G401 (cell line): Measurements from ENCODE around the gene PLCB3. TPM values are rescaled to one million over a fixed set of nuclear protein-coding genes. Genes with fewer than 3 reads are reported as not detected.
A peak's percentile ranks its signal among the peaks of the same experiment; 100 is the strongest.

Source experiments
- DNase-seq: peaks from one replicate; pipeline ENCODE4 v3.0.0-alpha.2; 2015; ENCODE audit warnings: low spot score
- in situ Hi-C: cut with HindIII; loops from 2 replicates; pipeline ENCODE4 v1.10.0; 2016; ENCODE audit warnings: low sequenced_read_pairs, mixed read lengths
- total RNA-seq: library from RNA; depleted of rRNA; stranded (reverse); fragments of >200 nt; shearing (Covaris generic); gene quantifications from 2 replicates; pipeline ENCODE4 v1.2.3, GENCODE V29; 2014

PLCB3 gene
- total RNA-seq, 1 experiment from 2014 or later = 62.7 TPM

DNA sequence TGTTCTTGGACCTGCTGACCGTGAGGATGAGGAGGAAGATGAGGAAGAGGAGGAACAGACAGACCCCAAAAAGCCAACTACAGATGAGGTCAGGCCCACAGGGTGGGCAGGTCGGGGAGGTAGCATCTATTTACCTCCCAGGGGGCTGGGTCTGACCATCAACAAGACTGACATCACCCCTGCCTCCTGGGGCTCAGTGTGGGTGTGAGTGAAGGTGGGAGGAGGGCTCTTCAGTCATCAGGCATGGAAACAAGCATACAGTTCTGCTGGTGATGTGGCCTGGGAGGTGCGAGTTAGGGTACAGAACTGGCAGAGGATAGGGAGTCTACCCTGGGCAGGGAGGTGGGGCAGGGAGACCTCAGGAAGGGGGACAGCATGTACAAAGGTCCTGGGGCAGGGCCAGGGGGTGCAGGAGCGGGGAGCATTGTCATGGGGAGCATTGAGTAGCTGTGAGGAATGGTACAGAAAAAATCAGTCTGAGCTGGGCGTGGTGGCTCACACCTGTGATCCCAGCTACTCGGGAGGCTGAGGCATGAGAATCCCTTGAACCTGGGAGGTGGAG lies 8.9 kb downstream of the PLCB3 start:
- in situ Hi-C loops = no loop called here
- no peak for DNase-seq

DNA sequence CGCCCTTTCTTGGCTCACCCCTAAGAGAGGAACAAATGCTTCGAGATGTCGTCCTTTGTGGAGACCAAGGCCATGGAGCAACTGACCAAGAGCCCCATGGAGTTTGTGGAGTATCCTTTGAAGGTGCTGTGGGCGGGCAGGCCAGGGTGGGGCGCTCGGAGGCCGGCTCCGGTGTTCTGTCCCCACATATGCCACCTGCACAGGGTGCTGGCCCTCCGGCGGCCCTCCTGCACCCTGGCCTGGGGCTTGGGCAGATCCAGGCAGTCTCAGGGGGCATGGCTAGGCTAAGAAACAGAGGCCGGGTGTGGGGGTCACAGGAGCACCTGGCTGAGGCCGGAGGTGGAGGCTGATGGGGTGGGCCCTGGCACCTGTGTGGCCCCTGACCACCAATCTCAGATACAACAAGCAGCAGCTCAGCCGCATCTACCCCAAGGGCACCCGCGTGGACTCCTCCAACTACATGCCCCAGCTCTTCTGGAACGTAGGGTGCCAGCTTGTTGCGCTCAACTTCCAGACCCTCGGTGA lies 10.3 kb downstream of the PLCB3 start:
- in situ Hi-C loops = no loop called here
- DNase-seq = no peak

DNA sequence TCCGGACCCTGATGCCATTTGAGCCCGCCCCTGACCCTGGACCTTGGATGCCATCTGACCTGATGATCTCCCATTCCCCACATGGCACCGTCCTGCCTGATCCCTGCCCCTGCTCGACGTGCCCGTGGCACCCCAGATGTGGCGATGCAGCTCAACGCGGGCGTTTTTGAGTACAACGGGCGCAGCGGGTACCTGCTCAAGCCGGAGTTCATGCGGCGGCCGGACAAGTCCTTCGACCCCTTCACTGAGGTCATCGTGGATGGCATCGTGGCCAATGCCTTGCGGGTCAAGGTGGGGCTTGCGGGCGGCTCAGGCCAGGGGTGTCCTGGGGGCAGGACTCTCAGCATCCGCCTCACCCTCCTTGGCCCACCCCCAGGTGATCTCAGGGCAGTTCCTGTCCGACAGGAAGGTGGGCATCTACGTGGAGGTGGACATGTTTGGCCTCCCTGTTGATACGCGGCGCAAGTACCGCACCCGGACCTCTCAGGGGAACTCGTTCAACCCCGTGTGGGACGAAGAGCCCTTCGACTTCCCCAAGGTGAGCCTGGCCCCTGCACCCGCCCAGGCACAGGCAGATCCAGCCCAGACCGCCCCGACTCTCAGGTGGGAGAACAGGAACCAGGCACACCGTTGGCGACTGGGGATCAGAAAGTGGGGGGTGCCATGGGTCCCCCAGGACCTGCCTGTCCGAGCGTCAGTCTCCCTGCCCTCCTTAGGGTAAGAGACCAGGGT lies 11.1 kb downstream of the PLCB3 start:
- in situ Hi-C loops = no loop called here

DNA sequence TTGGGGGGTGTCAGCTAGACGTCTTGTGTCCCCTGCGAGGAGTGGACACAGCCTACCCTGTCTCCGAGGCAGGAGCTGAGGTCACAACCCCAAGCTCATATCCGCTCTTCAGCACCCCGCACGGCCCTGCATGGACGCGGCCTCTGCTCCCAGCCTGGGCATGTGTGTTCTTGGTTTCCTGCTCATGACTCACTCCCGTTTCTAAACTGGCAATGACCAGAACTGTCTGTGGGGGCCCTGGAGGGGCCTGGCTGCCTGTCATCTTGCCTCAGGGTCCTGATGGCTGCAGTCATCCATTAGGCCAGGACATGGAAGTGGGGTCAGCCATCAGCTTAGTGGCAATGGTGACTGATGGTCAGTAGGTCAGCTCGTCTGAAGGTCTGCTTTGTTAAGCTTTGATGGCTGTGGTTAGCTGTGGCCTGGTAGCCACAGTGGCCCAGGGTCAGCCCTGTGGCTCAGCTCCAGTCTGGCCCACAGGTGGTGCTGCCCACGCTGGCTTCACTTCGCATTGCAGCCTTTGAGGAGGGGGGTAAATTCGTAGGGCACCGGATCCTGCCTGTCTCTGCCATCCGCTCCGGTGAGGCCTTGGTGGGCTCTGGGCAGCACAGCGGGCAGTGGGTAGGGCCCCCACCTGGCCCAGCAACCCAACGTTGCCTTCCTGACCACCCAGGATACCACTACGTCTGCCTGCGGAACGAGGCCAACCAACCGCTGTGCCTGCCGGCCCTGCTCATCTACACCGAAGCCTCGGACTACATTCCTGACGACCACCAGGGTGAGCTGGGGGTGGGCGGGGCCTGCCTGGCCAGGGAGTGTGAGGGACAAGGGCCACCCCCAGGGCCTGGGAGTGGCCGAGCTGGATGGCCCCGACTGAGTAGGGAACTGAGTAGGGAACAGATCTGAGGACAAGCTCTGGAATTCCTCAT lies 12.0 kb downstream of the PLCB3 start:
- DNase-seq = no peak
- in situ Hi-C loops = no loop called here

More for the DNA sequence above, 11.1 kb downstream of the PLCB3 start:
- DNase-seq = no peak

DNA sequence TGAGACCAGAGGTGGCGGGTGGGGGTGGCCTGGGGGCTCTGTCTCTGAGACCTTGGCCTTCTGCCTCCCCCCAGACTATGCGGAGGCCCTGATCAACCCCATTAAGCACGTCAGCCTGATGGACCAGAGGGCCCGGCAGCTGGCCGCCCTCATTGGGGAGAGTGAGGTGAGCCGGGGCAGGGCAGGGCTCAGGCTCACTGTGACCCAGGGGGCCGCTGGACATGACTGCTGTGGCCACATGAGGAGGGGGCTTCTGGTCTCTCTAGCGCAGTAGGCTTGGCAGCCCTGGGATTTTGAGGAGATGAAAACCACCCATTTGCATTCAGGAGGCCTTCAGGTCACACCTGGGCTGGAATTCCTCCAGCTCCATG lies 12.6 kb downstream of the PLCB3 start:
- no peak for DNase-seq
- in situ Hi-C loops = no loop called here

DNA sequence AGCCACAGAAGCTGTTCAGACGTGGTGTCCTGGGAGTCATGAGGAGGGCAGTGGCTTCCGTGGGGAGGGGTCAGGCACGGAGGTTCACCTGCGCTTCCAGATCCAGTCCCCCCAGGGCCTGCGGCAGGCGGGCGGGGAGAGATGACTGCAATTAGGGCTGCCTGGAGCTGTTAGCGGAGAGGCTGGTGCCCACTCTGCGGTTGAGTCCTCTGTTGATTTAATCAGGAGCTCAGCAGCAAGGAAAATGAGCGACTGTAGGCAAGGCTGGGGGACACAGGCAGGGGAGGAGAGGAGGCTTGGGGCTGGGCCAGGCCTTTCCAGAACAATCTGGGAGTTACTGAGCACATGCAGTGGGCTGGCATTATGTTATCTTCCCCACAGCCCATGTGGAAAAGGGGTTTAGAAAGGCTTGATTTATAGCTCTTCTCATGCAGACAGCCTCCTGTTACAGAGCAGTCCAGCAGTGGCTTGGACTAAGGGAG lies 13.1 kb downstream of the PLCB3 start:
- in situ Hi-C loops = no loop called here
- DNase-seq = peak; percentile 35

DNA sequence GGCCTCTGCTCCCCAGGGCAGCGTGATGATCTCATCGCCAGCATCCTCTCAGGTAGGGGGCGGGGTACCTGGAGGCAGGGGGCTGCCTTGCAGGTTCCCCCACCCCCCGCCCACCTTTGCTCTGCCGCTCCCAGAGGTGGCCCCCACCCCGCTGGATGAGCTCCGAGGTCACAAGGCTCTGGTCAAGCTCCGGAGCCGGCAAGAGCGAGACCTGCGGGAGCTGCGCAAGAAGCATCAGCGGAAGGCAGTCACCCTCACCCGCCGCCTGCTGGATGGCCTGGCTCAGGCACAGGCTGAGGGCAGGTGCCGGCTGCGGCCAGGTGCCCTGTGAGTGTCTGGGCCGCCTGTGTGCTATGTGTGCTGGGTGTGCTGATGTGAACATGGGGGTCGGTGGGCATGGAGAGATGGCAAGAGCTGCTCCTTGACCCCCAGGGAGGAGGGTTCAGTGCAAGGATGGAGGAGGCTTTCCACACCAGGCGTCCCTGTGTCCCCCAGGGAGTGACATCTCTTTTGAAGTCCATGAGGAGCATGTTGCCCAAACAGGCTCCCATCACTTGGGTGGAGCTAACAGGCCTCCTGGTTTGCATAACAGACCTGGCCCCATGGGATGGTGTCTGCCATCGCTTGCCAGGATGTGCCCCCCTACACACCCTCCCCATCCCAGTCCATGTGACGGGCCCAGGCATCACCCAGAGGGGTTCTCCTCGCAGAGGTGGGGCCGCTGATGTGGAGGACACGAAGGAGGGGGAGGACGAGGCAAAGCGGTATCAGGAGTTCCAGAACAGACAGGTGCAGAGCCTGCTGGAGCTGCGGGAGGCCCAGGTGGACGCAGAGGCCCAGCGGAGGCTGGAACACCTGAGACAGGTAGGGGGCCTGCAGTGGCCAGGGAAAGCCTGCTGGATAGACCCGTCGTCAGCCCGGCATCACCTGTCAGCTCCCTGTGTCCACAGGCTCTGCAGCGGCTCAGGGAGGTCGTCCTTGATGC lies 14.1 kb downstream of the PLCB3 start:
- no peak for DNase-seq
- in situ Hi-C loops = no loop called here

GRCh38 chr11:64266339-64266738 lies 15.0 kb downstream of the PLCB3 start:
- in situ Hi-C loops = no loop called here
- no peak for DNase-seq

DNA sequence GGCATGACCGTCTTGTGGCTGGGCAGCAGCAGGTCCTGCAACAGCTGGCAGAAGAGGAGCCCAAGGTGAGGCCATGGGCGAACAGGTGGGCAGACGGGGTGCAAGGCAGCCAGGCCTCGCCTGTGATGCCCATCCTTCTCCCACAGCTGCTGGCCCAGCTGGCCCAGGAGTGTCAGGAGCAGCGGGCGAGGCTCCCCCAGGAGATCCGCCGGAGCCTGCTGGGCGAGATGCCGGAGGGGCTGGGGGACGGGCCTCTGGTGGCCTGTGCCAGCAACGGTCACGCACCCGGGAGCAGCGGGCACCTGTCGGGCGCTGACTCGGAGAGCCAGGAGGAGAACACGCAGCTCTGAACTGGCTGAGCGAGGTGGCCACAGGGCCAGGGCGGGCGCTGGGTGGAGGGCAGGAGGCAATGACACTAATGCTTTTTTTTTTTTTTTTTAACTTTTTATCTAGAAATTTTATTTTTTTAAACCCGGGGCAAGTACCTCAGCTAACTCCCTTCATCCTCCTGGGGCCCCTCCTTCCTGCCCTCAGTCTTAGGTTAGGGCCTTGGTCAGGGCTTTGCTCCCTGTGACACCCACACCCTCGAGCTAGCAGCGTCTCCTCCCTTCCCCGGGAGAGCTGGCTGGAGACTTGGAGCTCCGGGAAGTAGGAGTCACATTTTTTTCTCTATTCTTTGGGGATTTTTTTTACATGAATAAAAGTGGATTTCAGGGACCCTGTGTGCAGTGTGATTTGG lies 16.0 kb downstream of the PLCB3 start:
- no peak for DNase-seq
- in situ Hi-C loops = no loop called here

DNA sequence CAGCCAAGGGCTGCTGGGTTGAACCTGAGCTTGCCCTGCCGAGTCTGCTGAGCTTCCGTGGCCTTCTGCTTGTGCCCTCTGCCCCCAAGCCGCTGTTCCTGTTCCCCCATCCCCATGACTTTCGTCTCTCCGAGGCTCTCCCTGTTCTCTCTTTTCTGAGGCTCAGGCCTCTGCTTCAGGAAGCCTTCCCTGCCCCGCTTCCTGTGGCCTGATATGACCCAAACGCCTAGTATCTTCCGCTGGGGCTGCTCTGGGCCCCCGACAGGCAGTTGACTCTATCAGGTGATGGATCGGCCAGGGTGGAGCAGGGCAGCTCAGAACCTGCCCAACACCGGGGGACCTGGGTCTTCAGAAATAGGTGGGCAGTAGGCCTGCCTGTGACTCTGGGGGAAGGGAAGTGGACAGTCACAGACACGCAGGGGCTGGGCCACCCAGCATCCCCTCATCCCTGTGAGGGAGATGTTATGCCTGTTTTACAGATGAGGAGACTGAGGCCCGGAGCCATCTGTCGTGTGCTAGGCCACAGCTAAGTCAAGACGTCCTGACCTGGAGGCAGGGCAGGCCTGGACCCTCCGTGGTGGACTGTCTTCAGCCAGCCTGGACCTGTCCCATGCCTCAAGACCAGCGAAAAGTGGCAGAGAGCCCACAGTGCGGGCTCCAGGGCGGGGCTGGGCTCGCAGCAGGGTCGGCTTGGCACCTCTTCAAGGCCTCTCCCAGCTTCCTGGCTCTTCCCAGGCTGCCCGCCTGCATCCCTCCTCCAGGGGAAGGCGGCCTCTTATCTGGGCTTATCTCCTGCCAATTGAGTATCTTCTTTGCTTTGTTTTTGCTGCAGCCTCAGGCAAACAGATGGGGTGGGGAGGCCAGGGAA lies 16.9 kb downstream of the PLCB3 start:
- DNase-seq = no peak

DNA sequence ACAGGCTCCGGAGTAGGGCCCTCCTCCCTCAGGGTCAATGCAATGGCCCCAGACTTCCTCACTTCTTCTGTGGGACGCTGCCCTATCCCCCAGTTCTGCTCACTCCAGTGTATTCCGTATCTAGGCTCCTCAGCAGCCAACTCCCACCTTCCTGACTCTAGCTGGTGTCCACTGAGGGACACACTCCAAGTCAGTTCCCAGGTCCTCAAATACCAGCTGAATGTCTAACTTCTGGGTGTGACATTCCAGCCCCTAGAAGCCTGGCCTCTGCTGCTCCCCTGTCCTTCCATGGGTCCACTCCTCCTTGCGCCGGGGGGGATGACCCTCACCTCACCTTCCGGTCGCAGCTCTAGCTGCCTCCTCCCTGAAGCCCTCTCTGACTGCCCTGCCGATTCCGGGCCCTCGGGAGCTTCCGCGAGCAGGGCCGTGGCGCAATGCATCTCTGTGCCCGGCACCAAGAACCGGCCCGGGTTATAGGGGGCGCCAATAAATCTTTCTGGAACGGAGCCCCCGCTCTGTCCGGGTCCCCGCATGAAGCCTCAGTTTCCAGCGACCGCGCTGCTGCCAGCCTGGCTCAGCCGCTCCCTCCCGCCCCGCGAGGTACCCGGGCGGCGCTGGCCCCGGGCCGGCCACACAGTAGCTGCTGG lies 17.7 kb downstream of the PLCB3 start:
- peak; percentile 65 for DNase-seq
- in situ Hi-C loops = no loop called here

More for the DNA sequence above, 16.9 kb downstream of the PLCB3 start:
- in situ Hi-C loops = no loop called here

DNA sequence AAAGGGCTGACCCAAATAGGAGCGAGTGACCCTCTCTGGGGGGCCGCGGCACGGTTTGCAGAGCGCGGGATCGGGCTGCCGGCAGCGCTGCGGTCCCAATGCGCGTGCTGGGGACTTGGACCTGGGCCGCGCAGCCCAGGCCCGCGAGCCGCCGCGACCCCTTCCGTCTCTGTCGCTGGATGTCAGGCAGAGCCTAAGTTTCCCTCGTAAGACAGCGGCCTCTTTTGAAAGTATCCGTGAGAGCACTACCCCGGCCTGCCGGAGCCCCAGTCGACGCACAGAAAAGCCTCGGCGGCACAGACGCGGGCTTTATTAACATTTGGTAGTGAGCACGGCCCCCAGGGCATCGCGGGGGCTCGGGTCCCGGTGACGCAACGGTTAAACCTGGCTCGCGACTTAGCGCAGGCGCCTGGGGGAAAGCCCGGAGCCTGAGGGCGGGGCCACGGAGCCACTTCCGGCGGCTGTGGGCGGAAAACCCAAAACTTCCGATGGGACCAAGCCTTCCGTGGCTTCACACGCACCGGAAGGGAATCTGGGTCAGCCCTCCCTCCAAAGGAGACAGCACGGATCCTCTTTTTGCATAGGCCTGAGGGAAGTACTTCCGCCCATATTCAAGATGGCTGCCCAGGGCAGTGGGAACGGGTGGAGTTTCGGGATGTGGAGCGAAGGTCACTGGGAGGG lies 18.4 kb downstream of the PLCB3 start:
- DNase-seq = peak; percentile 100
- in situ Hi-C loops = loop anchor here (10.0 kb wide), 1 partner anchor 65 kb away; the partner anchor contains the start of gene FERMT3

DNA sequence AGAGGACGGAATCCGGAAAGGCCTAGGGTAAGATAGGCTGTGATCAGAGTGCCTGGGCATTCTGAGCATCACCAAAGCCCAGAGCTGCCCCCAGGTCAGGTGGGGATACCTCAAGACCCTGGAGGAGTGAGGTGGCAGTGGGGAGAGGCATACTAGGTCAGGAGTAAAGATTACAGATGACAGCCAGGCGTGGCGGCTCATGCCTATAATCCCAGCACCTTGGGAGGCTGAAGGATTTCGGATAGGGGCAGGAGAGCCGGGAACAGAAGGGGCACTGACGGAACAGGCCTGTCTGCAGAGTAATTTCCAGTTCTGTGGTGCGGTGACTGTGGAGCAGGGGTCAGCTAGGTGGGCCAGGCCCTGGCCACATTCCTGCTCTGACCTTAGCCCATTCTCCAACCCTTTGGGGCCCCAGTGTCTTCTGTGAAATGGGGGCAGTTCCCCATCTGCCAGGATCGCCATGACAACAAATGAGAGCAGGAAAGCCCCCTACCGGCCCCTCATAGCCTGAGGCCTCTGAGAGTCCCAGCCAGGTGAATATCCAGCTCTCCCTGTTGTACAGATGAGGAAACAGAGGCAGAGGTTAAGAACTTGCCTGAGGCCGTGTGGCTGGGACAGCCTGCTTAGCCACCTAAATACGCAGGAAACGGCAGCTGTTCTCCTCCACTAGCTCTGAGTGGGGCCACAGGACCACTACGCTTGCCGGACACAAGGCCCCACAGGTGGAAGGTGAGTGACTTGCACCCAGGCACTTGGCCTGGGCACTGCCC lies 23.9 kb downstream of the PLCB3 start:
- no peak for DNase-seq
- in situ Hi-C loops = loop anchor here (10.0 kb wide), 1 partner anchor 70 kb away; the partner anchor contains the start of gene FERMT3

DNA sequence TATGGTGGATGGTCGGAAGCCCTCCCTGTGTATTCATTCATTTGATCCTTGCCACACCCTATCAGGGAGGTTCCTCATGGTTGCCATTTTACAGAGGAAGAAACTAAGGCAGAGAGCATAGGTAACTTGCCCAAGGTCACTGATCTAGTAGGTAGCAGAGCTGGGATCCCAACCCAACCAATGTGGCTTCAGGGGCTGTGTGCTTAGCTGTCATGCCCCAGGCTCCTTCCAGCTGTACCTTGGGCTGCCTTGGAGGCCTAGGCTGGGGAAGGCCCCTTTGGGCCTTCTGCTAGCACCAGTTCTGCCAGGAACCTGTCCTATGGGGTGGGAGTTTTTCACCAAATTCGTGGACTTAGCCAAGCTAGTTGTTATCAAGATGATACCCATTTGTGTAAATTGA lies 24.5 kb downstream of the PLCB3 start:
- no peak for DNase-seq
- in situ Hi-C loops = loop anchor here (10.0 kb wide), 1 partner anchor 71 kb away; the partner anchor contains the start of gene FERMT3
